ENCODE measurements around the gene GPR82. TPM values are rescaled to one million over a fixed set of nuclear protein-coding genes. Genes with fewer than 3 reads are reported as not detected.
A peak's percentile ranks its signal among the peaks of the same experiment; 100 is the strongest.

Gene GPR82
- total RNA-seq, 4 donors from 2014 or later = 0.40 to 1.7 (median 0.88) TPM; not detected in 1

DNA sequence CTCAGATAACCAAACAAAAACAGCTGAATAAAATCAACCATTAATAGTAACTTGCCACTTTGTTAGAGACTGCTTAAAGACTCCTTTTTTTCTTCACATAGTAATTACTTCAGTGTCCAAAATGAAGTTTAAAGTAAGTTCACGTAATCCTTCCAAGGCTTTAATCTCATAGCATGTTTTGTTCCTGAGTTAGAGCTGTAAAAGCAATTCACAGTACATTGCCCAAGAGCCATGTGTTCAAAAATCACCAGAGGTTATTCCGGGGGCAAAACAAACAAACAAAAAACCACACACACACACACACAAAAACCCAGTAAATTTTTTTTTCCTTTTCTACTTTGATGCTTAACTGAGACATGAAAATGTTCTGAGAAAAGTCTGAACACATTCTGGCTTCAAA, 6.1 kb downstream of the GPR82 start:
- H3K36me3 ChIP-seq = no peaks in the 10 kb centered on the region
- no peaks in the 10 kb centered on the region for H3K27me3 ChIP-seq
- H3K4me3 ChIP-seq = no peak overlapping the region
- no peak overlapping the region for H3K27ac ChIP-seq
- H3K9me3 ChIP-seq = no peaks in the 10 kb centered on the region
- peaks cover 0 to 5% (median 0%) of the 10 kb centered on the region in 4 donors for H3K4me1 ChIP-seq
- no peak for DNase-seq
- TF ChIP-seq, protein P1, sequence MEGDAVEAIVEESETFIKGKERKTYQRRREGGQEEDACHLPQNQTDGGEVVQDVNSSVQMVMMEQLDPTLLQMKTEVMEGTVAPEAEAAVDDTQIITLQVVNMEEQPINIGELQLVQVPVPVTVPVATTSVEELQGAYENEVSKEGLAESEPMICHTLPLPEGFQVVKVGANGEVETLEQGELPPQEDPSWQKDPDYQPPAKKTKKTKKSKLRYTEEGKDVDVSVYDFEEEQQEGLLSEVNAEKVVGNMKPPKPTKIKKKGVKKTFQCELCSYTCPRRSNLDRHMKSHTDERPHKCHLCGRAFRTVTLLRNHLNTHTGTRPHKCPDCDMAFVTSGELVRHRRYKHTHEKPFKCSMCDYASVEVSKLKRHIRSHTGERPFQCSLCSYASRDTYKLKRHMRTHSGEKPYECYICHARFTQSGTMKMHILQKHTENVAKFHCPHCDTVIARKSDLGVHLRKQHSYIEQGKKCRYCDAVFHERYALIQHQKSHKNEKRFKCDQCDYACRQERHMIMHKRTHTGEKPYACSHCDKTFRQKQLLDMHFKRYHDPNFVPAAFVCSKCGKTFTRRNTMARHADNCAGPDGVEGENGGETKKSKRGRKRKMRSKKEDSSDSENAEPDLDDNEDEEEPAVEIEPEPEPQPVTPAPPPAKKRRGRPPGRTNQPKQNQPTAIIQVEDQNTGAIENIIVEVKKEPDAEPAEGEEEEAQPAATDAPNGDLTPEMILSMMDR (IDR thresholded peaks at IDR 0.05) = no peak
- TF ChIP-seq POLR2A (IDR thresholded peaks at IDR 0.05) = no peak

DNA sequence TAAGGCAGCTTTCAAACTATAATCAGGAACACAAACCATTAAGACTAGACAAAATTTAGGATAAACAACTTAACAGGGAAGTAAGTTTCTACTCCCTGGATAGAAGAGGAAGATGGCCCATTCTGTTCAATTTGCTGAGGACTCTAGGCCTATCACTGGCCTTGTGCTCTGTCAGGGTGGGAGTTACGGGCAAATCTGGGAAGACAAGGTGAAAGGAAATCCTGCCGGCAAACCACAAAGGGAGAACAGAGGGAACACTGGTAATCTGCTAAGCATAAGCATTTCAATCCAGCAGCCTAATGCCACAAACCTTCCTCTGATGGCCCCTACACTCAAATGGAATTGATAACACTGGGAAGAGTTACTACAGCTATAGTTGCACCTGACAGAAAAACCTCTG, 8.3 kb downstream of the GPR82 start:
- no peak for DNase-seq
- peaks cover 0 to 5% (median 0%) of the 10 kb centered on the region in 4 donors for H3K4me1 ChIP-seq
- no peak overlapping the region for H3K4me3 ChIP-seq
- no peaks in the 10 kb centered on the region for H3K36me3 ChIP-seq
- TF ChIP-seq, protein P1 (IDR thresholded peaks at IDR 0.05) = no peak
- no peak for TF ChIP-seq POLR2A (IDR thresholded peaks at IDR 0.05)
- H3K27ac ChIP-seq = no peak overlapping the region
- no peaks in the 10 kb centered on the region for H3K27me3 ChIP-seq
- no peaks in the 10 kb centered on the region for H3K9me3 ChIP-seq

- Histone ChIP-seq H3K9me3 (no peaks in the 10 kb centered on the region), H3K4me1 (peaks cover 0 to 5% (median 0%) of the 10 kb centered on the region in 4 donors), H3K36me3 (no peaks in the 10 kb centered on the region), H3K4me3 (no peak overlapping the region), H3K27ac (peak overlapping the region in 1 of 4 donors; percentile 13), H3K27me3 (no peaks in the 10 kb centered on the region)
- no peak for TF ChIP-seq POLR2A (IDR thresholded peaks at IDR 0.05)
- TF ChIP-seq, protein P1 (IDR thresholded peaks at IDR 0.05) = no peak
- peak in 2 of 3 donors; percentile 73 for DNase-seq
Measured at GRCh38 chrX:41733939-41734338, 10.0 kb downstream of the GPR82 start.

DNA sequence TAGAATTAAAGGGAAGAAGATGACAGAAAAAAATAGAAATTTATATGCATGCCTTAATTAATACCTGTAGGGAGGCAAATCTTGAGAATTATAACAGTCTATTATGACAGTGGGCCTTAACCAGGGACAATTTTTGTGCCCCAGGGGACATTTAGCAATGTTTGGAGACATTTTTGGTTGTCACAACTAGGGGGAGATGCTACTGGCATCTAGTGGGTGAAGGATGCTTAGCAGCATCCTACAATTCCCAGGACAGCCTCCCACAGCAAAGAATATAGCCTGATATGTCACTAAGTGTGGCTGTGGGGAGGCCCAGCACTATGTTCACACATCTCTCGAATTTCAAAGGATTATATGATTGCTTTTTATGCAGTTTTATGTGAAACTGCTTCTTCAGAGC, 10.5 kb downstream of the GPR82 start:
- Histone ChIP-seq H3K9me3 (no peaks in the 10 kb centered on the region), H3K4me3 (no peak overlapping the region), H3K27ac (peak overlapping the region in 1 of 4 donors; percentile 13), H3K4me1 (peaks cover 0 to 5% (median 0%) of the 10 kb centered on the region in 4 donors), H3K36me3 (no peaks in the 10 kb centered on the region), H3K27me3 (no peaks in the 10 kb centered on the region)
- DNase-seq = no peak
- TF ChIP-seq, protein P1 (IDR thresholded peaks at IDR 0.05) = peak in 5 of 6 experiments; percentile 20 to 52 (median 28)
- no peak for TF ChIP-seq POLR2A (IDR thresholded peaks at IDR 0.05)

DNA sequence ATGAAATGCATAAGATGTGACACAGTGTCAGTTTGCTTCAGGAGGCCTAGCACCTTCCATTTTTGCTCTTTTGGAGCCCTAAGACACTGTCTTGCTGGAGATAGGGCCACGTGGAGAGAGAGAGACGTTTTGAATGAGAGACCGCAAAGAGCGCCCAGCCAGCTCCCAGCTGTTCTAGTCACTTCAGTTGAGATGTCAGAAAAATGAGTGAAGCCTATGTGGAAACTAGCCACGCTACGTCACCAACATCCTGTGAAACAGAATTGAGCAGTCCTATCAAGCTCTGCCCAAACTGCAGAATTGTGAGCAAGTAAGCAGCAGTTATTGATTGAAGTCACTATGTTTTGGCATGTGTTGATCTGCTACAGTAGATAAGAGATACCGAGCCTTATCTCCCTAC, 13.1 kb downstream of the GPR82 start:
- Histone ChIP-seq H3K27me3 (no peaks in the 10 kb centered on the region), H3K9me3 (no peaks in the 10 kb centered on the region), H3K27ac (no peak overlapping the region), H3K4me1 (peaks cover 0 to 5% (median 0%) of the 10 kb centered on the region in 4 donors), H3K4me3 (no peak overlapping the region), H3K36me3 (no peaks in the 10 kb centered on the region)
- DNase-seq = no peak
- TF ChIP-seq POLR2A (IDR thresholded peaks at IDR 0.05) = no peak
- TF ChIP-seq, protein P1 (IDR thresholded peaks at IDR 0.05) = no peak

GRCh38 chrX:41739871-41740270, 15.9 kb downstream of the GPR82 start:
- H3K4me3 ChIP-seq = no peak overlapping the region
- no peaks in the 10 kb centered on the region for H3K9me3 ChIP-seq
- H3K36me3 ChIP-seq = no peaks in the 10 kb centered on the region
- no peak for DNase-seq
- H3K27ac ChIP-seq = no peak overlapping the region
- no peaks in the 10 kb centered on the region for H3K4me1 ChIP-seq
- no peak for TF ChIP-seq POLR2A (IDR thresholded peaks at IDR 0.05)
- TF ChIP-seq, protein P1 (IDR thresholded peaks at IDR 0.05) = no peak
- no peaks in the 10 kb centered on the region for H3K27me3 ChIP-seq

All from Peyer's patch (tissue), 4 donors.